GM23338 (cell line): Measurements from ENCODE around the gene C14orf93.

ENCODE experiments used
- CTCF ChIP-seq, 2 experiments: fragments of 200-600 bp in 1 of 2; sonication (generic) in 1 of 2; conservative IDR thresholded peaks; 2 replicates each; pipeline versions ENCODE4 v1.5.1 to v1.6.1; 2016 to 2017; ENCODE audit warnings: antibody characterized with exemption in 2 of 2, low read depth in 2 of 2, mild to moderate bottlenecking in 2 of 2, moderate library complexity in 1 of 2
- EZH2 ChIP-seq: fragments of 200-600 bp; sonication (generic); IDR thresholded peaks from one replicate; pipeline ENCODE4 v1.8.0; 2017; ENCODE audit warnings: antibody characterized with exemption, mild to moderate bottlenecking, low read depth; ENCODE audit not compliant: unreplicated experiment
- EZH2phosphoT487 ChIP-seq: fragments of 200-600 bp; sonication (generic); IDR thresholded peaks from one replicate; pipeline ENCODE4 v1.8.1; 2018; ENCODE audit warnings: antibody characterized with exemption; ENCODE audit not compliant: unreplicated experiment
- POLR2AphosphoS5 ChIP-seq: IDR thresholded peaks from 2 replicates; pipeline ENCODE4 v1.6.1; 2016; ENCODE audit warnings: antibody characterized with exemption, low read depth
- REST ChIP-seq: IDR thresholded peaks from one replicate; pipeline ENCODE4 v1.6.1; 2018; ENCODE audit warnings: antibody characterized with exemption; ENCODE audit not compliant: unreplicated experiment
- STAT1 ChIP-seq: IDR thresholded peaks from one replicate; pipeline ENCODE4 v1.6.1; 2016; ENCODE audit warnings: antibody characterized with exemption; ENCODE audit not compliant: unreplicated experiment
- ZNF114 ChIP-seq: fragments of 250-450 bp; sonication (Bioruptor Pico); IDR thresholded peaks from 2 replicates; pipeline ENCODE4 v1.5.0; 2020; ENCODE audit warnings: mild to moderate bottlenecking, moderate library complexity

GRCh38 chr14:22955702-22956569, 54.0 kb downstream of the C14orf93 start:
- TF ChIP-seq CTCF (conservative IDR thresholded peaks at IDR 0.05; ENCODE audit: low read depth in 2 of 2) (no peak), POLR2AphosphoS5 (no peak), STAT1 (no peak), ZNF114 (CRISPR knock-in tag) (no peak), EZH2 (no peak), REST (no peak), EZH2phosphoT487 (no peak)
